Activated effector memory CD4-positive, alpha-beta T cell treated with Interleukin-2 at 50 U/mL for 16 hours (primary cell): ENCODE results near the gene NPAS3.

Experiments used
- DNase-seq: peaks from one replicate; pipeline ENCODE4 v3.0.0-alpha.2; 2020

Gene NPAS3

GRCh38 chr14:33657476-33657875, 718.8 kb downstream of the NPAS3 start:
- no peak for DNase-seq

GRCh38 chr14:33660248-33660647, 721.6 kb downstream of the NPAS3 start:
- no peak for DNase-seq

- no peak for DNase-seq
Observed at GRCh38 chr14:33661101-33661500, 722.4 kb downstream of the NPAS3 start.

GRCh38 chr14:33668066-33668465, 729.4 kb downstream of the NPAS3 start:
- no peak for DNase-seq

GRCh38 chr14:33669111-33669510, 730.4 kb downstream of the NPAS3 start:
- DNase-seq = no peak

GRCh38 chr14:33670235-33670634, 731.6 kb downstream of the NPAS3 start:
- no peak for DNase-seq

GRCh38 chr14:33671556-33671955, 732.9 kb downstream of the NPAS3 start:
- DNase-seq = no peak

- DNase-seq = no peak
Observed at GRCh38 chr14:33674927-33675326, 736.2 kb downstream of the NPAS3 start.

GRCh38 chr14:33675415-33676130, 736.9 kb downstream of the NPAS3 start:
- no peak for DNase-seq

GRCh38 chr14:33676135-33676566, 737.5 kb downstream of the NPAS3 start:
- DNase-seq = no peak

GRCh38 chr14:33676891-33677290, 738.2 kb downstream of the NPAS3 start:
- no peak for DNase-seq

- no peak for DNase-seq
Observed at GRCh38 chr14:33678005-33678404, 739.3 kb downstream of the NPAS3 start.

- DNase-seq = no peak
Observed at GRCh38 chr14:33679025-33679424, 740.3 kb downstream of the NPAS3 start.

- DNase-seq = no peak
Observed at GRCh38 chr14:33679461-33680225, 741.0 kb downstream of the NPAS3 start.

- DNase-seq = no peak
Observed at GRCh38 chr14:33680873-33681272, 742.2 kb downstream of the NPAS3 start.

GRCh38 chr14:33682760-33683159, 744.1 kb downstream of the NPAS3 start:
- DNase-seq = no peak

GRCh38 chr14:33685026-33685425, 746.3 kb downstream of the NPAS3 start:
- no peak for DNase-seq

GRCh38 chr14:33685698-33686097, 747.0 kb downstream of the NPAS3 start:
- DNase-seq = no peak

GRCh38 chr14:33686218-33686617, 747.5 kb downstream of the NPAS3 start:
- DNase-seq = no peak

GRCh38 chr14:33686856-33687255, 748.2 kb downstream of the NPAS3 start:
- DNase-seq = no peak

GRCh38 chr14:33689680-33690079, 751.0 kb downstream of the NPAS3 start:
- DNase-seq = no peak

GRCh38 chr14:33691907-33692306, 753.2 kb downstream of the NPAS3 start:
- no peak for DNase-seq

- no peak for DNase-seq
Observed at GRCh38 chr14:33692762-33693161, 754.1 kb downstream of the NPAS3 start.

GRCh38 chr14:33693237-33693636, 754.6 kb downstream of the NPAS3 start:
- no peak for DNase-seq
